Middle frontal gyrus (tissue), 1 donor: Measurements from ENCODE around the gene TEX26.

Source experiments
- DNase-seq: peaks from one replicate; pipeline ENCODE4 v3.0.0-alpha.2; 2015; ENCODE audit warnings: low spot score; ENCODE audit errors: extremely low spot score

TEX26 gene

GRCh38 chr13:31011901-31012654, 79.6 kb downstream of the TEX26 start:
- DNase-seq: no peak

DNA sequence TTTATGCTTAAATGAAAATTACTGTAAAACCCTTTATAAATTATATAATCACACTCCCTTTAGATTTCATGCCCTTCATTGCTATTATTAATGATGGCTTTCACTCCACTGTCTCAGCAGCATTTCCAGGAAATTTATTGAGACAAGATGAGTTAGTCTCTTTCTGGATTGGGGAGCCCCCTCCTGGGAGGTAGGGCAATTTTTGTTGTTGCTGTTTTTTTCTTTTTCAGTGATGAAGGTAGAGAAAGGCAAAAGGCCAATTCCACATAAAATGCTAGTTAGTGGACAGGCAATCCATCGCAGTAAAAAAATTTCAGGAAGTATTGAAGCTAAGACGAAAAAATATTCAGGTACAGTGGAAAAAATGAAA, 80.2 kb downstream of the TEX26 start:
- DNase-seq: no peak

DNA sequence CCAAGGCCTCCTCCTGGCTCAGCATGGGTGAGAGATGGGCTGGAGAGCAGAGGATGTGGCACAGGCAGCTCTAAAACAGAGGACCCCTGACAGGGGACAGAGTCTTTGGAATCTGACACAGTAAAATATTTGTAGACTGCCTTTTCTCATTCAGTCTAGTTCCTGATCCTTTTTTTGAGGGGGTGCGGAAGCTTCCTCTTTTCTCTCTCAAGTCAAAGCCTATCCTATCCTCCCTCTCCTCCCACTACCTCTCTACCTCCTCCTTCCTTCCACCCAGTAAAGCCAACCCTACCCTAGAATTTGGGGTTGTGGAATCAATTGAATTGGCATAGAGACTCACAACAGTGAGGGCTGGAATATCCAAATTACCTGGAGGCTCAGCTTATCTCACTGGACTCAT, 82.0 kb downstream of the TEX26 start:
- no peak for DNase-seq

DNA sequence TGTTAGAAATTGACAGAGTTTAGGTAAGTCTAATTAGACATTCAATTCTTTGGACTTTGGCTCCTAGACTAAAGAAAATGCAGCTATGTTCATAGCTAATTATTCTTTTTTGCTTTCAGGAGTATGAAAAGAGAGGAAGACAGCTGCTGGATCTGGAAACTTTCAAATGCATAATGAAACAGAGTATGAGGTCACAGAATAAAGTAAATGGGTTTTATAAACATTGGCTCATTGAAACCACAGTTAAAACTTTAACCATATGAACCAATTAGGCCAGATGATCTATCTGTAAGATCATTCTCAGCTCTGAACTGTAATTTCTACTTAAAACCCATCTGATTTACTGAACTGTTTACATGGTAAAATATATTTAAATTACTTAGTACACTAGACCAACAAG, 82.7 kb downstream of the TEX26 start:
- no peak for DNase-seq

GRCh38 chr13:31016342-31017325, 84.2 kb downstream of the TEX26 start:
- DNase-seq: no peak

- DNase-seq: no peak
These were observed 86.1 kb downstream of the TEX26 start for GRCh38 chr13:31018511-31018910.

DNA sequence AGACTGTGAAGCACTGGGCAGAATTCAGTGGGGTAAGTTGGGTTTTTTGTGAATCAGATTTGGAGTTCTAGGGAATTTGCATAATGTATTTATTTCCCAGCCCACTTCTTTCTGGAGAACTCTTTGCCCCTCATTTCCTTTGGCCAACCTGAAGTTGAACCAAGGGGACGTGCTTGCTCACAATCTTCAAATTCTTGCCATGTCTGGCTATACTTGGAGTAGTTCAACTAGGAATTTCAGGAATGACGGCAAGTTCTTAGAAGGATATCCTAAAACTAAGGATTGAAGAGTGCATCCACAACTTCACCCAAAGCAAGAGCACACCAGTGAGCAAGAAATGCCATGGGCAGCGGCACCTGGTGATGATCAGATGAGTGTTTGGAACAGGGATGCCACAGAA, 88.5 kb downstream of the TEX26 start:
- DNase-seq: no peak

DNA sequence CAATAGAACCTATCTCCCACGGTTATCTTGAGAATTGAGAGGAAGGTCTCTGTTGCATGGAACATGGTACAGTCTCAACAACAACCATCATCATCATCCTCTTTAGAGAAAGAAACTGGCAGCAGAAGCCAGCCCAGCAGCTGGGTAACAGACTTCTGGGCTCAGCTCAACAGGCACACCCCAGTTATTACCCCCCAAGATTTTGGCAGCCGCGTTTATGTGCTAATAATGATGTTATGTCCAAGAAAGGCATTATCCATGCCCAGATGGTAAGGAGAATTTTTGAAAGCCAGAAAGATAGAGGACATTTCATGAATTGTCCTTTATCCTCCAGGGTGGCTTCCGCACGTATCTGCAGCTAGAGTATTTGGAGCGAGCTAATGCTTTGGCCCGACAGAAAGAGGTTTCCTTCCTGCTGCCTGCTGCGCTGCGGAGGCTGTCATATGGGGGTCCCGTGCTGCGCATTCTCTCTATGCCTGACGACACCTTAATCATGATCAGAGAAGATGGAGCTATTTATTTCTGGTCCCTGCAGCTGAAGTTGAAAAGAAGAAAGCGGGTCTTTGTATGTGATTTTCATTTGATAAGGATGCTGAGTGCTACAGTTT, 89.9 kb downstream of the TEX26 start:
- no peak for DNase-seq

- no peak for DNase-seq
These were observed 90.6 kb downstream of the TEX26 start for GRCh38 chr13:31022928-31023530.
